Caco-2 (cell line): Measurements from ENCODE around the gene GAREM1. TPM values are rescaled to one million over a fixed set of nuclear protein-coding genes. Genes with fewer than 3 reads are reported as not detected.

ENCODE experiments used
- BruUV-seq: library from RNA; stranded (reverse); fragments of 400-500 nt; replicated peaks from 2 replicates; lab custom pipeline; 2021; lab: Mats Ljungman, UMichigan
- CTCF ChIA-PET: fragments of 300-600 bp; sonication (Branson Sonifier 250); formaldehyde crosslinking; loops from one replicate; lab custom pipeline; 2022; ENCODE audit warnings: antibody characterized with exemption; lab: Charles Lee
- POLR2A ChIA-PET: fragments of 300-600 bp; sonication (Branson Sonifier 250); formaldehyde crosslinking; loops from one replicate; lab custom pipeline; 2022; ENCODE audit warnings: antibody characterized with exemption; lab: Charles Lee
- DNase-seq, 2 experiments: peaks; one replicate each; pipeline versions ENCODE4 v3.0.0 to v3.0.0-alpha.2; 2020 to 2022
- H3K27me3 ChIP-seq: replicated peaks from 2 replicates; pipeline ENCODE4 v1.6.0; 2011; ENCODE audit warnings: low read length; ENCODE audit not compliant: control insufficient read depth, insufficient read depth
- H3K36me3 ChIP-seq: 2 replicates; pipeline ENCODE4 v1.5.1; 2011; ENCODE audit warnings: low read length; ENCODE audit not compliant: control insufficient read depth, insufficient read depth
- H3K4me1 ChIP-seq: fragments of 250-450 bp; sonication (Bioruptor Pico); 2 replicates; pipeline ENCODE4 v1.5.1; 2020; ENCODE audit warnings: mild to moderate bottlenecking
- H3K4me3 ChIP-seq: 2 replicates; pipeline ENCODE4 v1.5.1; 2011; ENCODE audit warnings: low read depth, mild to moderate bottlenecking, control low read depth, low read length
- H3K9me3 ChIP-seq: fragments of 250-450 bp; sonication (Bioruptor Pico); 2 replicates; pipeline ENCODE4 v1.5.1; 2020; ENCODE audit warnings: mild to moderate bottlenecking, moderate library complexity
- H3K27ac Mint-ChIP-seq: one replicate; pipeline ENCODE4 v1.8.0; 2022; ENCODE audit warnings: mixed read lengths; ENCODE audit not compliant: unreplicated experiment
- H3K27me3 Mint-ChIP-seq: one replicate; pipeline ENCODE4 v1.8.0; 2022; ENCODE audit warnings: mixed read lengths; ENCODE audit not compliant: insufficient read depth, unreplicated experiment
- H3K36me3 Mint-ChIP-seq: one replicate; pipeline ENCODE4 v1.8.0; 2022; ENCODE audit warnings: mild to moderate bottlenecking, mixed read lengths; ENCODE audit not compliant: insufficient read depth, unreplicated experiment
- H3K4me1 Mint-ChIP-seq: one replicate; pipeline ENCODE4 v1.8.0; 2022; ENCODE audit warnings: low read depth, mixed read lengths; ENCODE audit not compliant: unreplicated experiment
- H3K4me3 Mint-ChIP-seq: one replicate; pipeline ENCODE4 v1.8.0; 2022; ENCODE audit warnings: mild to moderate bottlenecking, moderate library complexity, mixed read lengths; ENCODE audit not compliant: unreplicated experiment
- H3K9me3 Mint-ChIP-seq: one replicate; pipeline ENCODE4 v1.8.0; 2022; ENCODE audit warnings: mixed read lengths; ENCODE audit not compliant: unreplicated experiment
- CTCF ChIP-seq, 2 experiments: fragments of 200-600 bp in 1 of 2; IDR thresholded peaks; 1 replicate in 1 of 2; 2 replicates in 1 of 2; pipeline versions ENCODE4 v1.5.1 to v1.8.0; 2011 to 2022; ENCODE audit warnings: antibody characterized with exemption in 1 of 2, control low read depth in 1 of 2, inconsistent platforms in 1 of 2, low read depth in 1 of 2, low read length in 1 of 2, mild to moderate bottlenecking in 1 of 2, moderate library complexity in 1 of 2; ENCODE audit not compliant: insufficient read depth in 1 of 2, severe bottlenecking in 1 of 2, unreplicated experiment in 1 of 2
- intact Hi-C: fragments of 100-400 bp; cut with micrococcal nuclease; formaldehyde crosslinking; loops from one replicate; pipeline ENCODE4 v1.10.0; 2022; ENCODE audit not compliant: unreplicated experiment
- total RNA-seq: library from RNA; stranded (reverse); gene quantifications from 2 replicates; pipeline ENCODE4 v1.2.3, GENCODE V29; 2022

Gene GAREM1
- total RNA-seq, 1 experiment from 2014 or later, result 0.50 TPM

GRCh38 chr18:32275221-32275620 lies 195.5 kb downstream of the GAREM1 start:
- ChIA-PET POLR2A (no interaction called here), CTCF (no interaction called here)
- H3K9me3 ChIP-seq, result no peaks in the 10 kb centered on the region
- intact Hi-C loops, result no loop called here
- DNase-seq, result no peak
- TF ChIP-seq CTCF (IDR thresholded peaks at IDR 0.05; ENCODE audit: insufficient read depth in 1 of 2, low read depth in 1 of 2, low read length in 1 of 2, severe bottlenecking in 1 of 2, unreplicated experiment in 1 of 2), result no peak
- no peaks in the 10 kb centered on the region for H3K27me3 ChIP-seq
- H3K36me3 ChIP-seq, result no peaks in the 10 kb centered on the region
- no peaks in the 10 kb centered on the region for H3K27me3 Mint-ChIP-seq
- no peaks in the 10 kb centered on the region for H3K4me1 Mint-ChIP-seq
- H3K9me3 Mint-ChIP-seq, result no peaks in the 10 kb centered on the region
- peaks cover 4% of the 10 kb centered on the region for H3K36me3 Mint-ChIP-seq
- no TSS peak for BruUV-seq
- no peak overlapping the region for H3K4me3 ChIP-seq
- H3K4me3 Mint-ChIP-seq, result no peak overlapping the region
- no peak overlapping the region for H3K27ac Mint-ChIP-seq
- no peaks in the 10 kb centered on the region for H3K4me1 ChIP-seq

GRCh38 chr18:32274307-32274706 lies 196.4 kb downstream of the GAREM1 start:
- H3K9me3 ChIP-seq, result no peaks in the 10 kb centered on the region
- POLR2A ChIA-PET, result no interaction called here
- no peaks in the 10 kb centered on the region for H3K36me3 ChIP-seq
- no peaks in the 10 kb centered on the region for H3K27me3 Mint-ChIP-seq
- no peak for DNase-seq
- H3K4me3 Mint-ChIP-seq, result no peak overlapping the region
- BruUV-seq, result no TSS peak
- CTCF ChIA-PET, result no interaction called here
- no peaks in the 10 kb centered on the region for H3K4me1 Mint-ChIP-seq
- no peaks in the 10 kb centered on the region for H3K4me1 ChIP-seq
- no peak for TF ChIP-seq CTCF (IDR thresholded peaks at IDR 0.05; ENCODE audit: insufficient read depth in 1 of 2, low read depth in 1 of 2, low read length in 1 of 2, severe bottlenecking in 1 of 2, unreplicated experiment in 1 of 2)
- no peaks in the 10 kb centered on the region for H3K27me3 ChIP-seq
- H3K4me3 ChIP-seq, result no peak overlapping the region
- H3K9me3 Mint-ChIP-seq, result no peaks in the 10 kb centered on the region
- no peak overlapping the region for H3K27ac Mint-ChIP-seq
- H3K36me3 Mint-ChIP-seq, result peaks cover 4% of the 10 kb centered on the region
- intact Hi-C loops, result no loop called here

- Mint-ChIP-seq H3K27ac (no peak overlapping the region), H3K36me3 (peaks cover under 1% of the 10 kb centered on the region), H3K9me3 (no peaks in the 10 kb centered on the region), H3K4me1 (no peaks in the 10 kb centered on the region), H3K4me3 (no peak overlapping the region), H3K27me3 (peaks cover 2% of the 10 kb centered on the region)
- ChIA-PET POLR2A (no interaction called here), CTCF (interaction anchor here (0.6 to 1.6 kb wide), 6 partner anchors 17 to 280 kb away, joined by 3 to 9 read pairs (median 4); partner anchors contain the start of gene GAREM1)
- DNase-seq, result peak in 1 of 2 experiments; percentile 23
- Histone ChIP-seq H3K9me3 (no peaks in the 10 kb centered on the region), H3K36me3 (no peaks in the 10 kb centered on the region), H3K4me1 (no peaks in the 10 kb centered on the region), H3K27me3 (no peaks in the 10 kb centered on the region), H3K4me3 (no peak overlapping the region)
- intact Hi-C loops, result loop anchor here (1.0 kb wide), 2 partner anchors 113 to 278 kb away; no protein-coding TSS in a partner anchor
- BruUV-seq, result no TSS peak
- TF ChIP-seq CTCF (IDR thresholded peaks at IDR 0.05; ENCODE audit: insufficient read depth in 1 of 2, low read depth in 1 of 2, low read length in 1 of 2, severe bottlenecking in 1 of 2, unreplicated experiment in 1 of 2), result peak; percentile 20 to 31
Measured at GRCh38 chr18:32271672-32272208, 198.9 kb downstream of the GAREM1 start.
